ENCODE results near the gene ZFHX3.

GRCh38 chr16:73014768-73015167, 33.2 kb downstream of the ZFHX3 start:
- no peak for TF ChIP-seq POLR2A (IDR thresholded peaks at IDR 0.05)
- TF ChIP-seq, protein P1, sequence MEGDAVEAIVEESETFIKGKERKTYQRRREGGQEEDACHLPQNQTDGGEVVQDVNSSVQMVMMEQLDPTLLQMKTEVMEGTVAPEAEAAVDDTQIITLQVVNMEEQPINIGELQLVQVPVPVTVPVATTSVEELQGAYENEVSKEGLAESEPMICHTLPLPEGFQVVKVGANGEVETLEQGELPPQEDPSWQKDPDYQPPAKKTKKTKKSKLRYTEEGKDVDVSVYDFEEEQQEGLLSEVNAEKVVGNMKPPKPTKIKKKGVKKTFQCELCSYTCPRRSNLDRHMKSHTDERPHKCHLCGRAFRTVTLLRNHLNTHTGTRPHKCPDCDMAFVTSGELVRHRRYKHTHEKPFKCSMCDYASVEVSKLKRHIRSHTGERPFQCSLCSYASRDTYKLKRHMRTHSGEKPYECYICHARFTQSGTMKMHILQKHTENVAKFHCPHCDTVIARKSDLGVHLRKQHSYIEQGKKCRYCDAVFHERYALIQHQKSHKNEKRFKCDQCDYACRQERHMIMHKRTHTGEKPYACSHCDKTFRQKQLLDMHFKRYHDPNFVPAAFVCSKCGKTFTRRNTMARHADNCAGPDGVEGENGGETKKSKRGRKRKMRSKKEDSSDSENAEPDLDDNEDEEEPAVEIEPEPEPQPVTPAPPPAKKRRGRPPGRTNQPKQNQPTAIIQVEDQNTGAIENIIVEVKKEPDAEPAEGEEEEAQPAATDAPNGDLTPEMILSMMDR (IDR thresholded peaks at IDR 0.05), result no peak

Data from uterus (tissue), 2 donors.